ENCODE results near the gene OTUB1.
"Not testable (repeated sequence)": the region's sequence is repeated elsewhere in the genome, so short reads cannot be mapped to it uniquely, and the experiment has no call there.

OTUB1 gene

DNA sequence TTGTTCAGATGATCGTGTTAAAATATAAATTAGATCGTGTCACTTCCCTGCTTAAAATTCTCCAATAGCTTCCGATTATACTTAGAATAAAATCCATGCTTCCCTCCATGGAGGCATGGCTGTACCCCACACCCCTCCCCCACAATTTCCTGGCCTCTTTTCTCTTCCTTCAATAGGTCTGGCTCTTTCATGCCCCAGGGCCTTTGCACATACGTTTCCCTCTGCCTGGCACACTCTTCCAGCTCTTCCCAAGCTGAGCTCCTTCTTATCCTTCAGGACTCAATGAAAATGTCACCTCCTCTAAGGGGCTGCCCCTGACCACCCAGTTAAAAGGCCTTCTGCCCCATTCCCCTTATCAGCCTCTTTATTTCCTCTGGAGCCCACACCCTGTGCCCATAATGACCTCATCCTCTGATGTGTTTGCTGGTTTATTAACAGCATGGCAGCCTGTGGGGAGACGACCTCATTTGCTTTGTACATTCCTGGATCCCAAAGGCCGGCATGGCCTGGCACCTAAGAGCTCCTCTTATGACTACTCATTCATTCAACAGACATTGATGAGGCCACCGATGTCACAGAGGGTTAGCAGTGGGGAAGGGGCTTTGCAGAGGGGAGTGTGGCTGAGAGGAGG is 40.5 kb downstream of the OTUB1 start:
- no peak for DNase-seq

DNA sequence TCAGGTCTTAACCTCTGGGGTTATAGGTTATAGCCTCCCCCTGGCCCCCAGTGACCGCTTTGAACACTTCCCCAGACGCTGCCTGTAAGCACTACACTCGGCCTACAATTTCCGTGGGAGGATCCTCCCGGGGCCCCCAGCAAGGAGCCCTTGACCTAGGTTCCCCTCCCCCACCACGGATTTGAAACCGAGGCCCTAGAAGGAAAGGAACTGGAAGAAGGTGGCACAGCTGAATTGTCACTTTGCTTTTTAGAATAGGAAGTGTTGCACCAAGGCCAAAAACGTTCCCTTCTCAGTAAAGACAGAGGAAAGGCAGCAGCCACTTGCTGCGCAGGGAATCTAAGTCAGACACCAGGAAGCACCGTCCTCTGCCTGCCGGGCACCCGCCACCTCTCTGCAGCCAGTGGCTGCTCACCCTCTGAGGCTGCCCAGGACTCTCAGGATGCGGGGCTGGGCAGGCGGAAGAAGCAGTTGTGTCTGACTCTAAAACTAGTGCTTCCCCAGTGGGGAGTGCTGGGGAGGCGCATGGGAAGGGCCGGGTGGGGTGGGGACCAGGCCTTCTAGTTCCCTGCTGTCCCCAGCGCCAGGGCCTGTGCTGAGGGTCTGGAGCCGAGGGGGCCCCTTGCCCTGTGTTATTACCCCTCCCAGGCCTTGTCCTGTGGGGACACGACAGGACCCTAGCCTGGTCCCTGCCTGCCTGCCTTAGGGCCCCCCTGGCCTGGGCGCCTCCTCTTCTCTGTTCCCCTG is 41.6 kb downstream of the OTUB1 start:
- DNase-seq, result no peak

DNA sequence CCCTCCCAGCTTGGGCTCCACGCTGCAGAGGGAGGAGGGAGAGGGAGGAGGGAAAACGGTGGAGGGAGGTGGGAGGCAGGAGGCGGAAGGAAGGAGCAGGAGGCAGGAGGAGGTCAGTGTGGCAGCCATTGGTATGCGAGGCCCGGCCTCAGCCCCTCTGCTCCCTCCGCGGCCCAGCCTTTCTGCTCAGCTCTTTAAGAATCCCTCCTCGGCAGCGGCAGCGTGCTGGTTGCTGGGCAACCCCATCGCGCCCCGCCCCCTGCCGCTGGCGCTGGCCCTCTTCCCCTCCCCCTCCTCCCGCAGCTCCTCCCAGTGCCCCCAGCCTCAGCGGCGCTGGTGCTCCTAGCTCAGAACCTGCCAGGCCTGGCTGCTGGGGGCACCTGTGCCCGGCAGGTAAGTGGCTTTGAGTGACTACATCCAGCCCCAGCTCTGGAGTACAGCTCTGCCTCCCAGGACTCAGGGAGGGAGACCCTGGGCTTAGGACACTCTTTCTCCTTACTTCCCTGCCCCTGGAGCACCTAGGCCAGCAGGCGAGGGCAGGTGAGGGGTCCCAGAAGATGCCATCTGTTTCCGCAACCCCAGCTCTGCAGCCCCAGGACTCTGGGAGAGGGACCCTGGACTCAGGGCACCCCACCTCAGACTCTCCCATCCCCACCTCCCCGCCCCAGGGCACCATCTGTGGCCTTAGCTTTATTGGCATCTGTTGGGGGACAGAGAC is 42.3 kb downstream of the OTUB1 start:
- DNase-seq, result no peak

DNA sequence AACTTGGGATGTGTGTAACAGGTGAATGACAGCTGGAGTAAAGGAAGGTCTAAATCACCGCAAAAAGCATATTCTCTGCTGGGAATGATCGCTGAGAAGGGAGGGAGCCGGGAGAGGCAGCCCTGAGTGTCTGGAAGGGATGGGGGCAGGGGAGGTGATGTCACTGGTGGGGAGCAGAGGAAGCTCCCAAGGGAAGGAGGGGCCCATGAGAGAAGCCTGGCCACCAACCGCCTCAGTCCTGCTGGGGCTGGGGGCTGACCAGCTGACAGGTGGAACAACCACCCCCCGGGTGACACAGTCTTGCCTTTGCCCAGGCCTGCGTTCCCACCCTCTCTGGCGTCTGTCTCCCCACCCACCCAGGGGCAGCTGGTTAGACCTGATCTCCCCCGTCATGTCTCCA is 43.5 kb downstream of the OTUB1 start:
- DNase-seq, result no peak

DNA sequence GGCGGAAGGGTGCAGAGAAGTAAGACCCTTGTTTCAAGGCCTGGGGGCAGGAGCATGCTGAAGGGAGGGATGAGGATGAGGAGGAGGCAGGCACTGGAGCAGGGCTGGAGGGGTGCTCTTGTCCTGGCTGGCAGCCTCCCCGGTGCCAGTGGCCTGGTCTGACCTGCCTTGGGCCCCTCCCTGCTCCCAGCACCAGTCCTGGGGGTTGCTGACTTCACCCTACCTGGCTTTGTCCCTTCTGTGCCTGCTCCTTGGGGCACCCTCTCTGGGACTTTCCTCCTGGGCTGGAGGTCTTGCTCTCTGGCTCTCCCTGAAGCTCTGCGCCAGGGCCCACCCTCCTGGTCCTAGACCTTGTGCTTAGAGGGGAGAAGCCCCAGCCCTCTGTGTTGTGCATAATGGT is 44.8 kb downstream of the OTUB1 start:
- DNase-seq, result no peak

DNA sequence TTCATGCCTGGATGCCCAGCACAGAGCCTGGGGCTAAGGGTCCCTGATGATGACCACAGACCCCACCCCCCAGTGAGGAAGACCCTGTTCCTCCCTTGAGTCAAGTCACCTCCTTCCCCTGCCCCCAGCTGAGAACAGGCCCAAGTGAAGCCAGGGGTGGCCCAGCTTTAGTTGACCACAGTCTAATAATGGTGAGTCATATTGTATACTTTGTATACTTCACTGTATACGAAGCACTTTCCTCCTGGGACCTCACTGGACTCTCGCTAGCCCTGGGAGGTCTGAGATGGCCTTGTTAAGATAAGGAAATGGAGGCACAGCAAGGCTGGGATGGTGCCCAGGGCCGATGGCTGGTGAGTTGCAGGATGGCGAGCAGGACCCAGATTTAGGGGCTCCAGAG is 45.8 kb downstream of the OTUB1 start:
- DNase-seq, result no peak

DNA sequence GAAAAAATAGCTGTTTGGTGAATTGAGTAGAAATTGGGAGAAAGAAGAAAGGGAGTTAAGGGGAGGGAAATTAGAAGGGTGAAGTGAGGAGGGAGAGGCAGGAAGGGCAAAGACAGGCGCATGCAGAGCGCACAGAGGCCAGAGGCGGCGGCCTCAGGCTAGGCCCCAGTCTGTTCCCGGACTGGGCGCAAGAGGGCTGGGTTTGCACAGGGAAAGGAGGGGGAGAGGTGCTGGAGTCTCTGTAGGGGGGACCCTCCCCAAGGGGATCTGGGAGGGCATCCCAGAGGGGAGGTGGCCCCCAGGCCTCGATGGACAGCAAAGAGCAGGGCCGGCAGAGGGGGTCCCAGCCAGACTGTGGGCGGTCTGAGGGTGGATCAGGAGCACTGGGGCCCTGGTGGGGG is 48.2 kb downstream of the OTUB1 start:
- no peak for DNase-seq

DNA sequence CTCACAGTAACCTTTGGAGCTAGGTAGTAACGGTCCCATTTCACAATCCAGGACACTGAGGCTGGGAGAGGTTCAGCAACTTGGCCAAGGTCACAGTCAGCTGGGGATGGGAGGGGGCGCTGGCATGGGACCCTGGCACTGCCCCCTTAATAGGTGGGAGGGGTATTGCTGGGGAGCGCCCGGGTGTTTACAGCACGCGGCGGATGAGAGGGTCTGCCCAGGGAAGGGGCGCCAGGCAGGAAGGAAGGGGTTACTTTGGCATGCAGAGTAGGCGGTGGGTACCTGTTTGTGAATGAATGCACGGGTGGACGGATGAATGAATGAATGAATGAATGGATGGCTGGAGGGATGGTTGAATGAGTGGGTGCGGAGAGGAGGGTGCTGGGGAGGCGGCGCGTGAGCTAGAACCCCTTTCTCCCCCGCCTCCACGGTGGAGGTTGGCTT is 48.9 kb downstream of the OTUB1 start:
- no peak for DNase-seq

DNA sequence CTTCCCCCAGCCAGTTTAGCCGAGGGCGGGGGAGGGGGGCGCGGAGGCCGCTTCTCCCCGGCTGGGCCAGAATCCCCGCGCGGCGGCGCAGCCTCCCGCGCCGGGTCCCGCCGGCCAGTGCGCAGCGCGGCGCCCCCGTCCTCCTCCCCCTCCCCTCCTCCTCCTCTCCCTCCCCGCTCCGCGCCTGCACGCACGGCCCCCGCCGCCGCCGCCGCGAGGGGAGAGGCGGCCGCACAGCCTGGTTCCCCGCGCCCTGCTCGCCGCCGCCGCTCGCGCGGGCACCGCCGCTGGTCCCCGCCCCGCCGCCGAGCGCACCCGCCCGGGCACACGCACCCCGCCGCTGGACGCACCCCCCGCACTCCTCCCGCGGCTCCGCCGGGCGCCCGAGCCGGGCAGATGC is 49.3 kb downstream of the OTUB1 start, which contains the start of gene FLRT1:
Gene FLRT1 (plus strand): TSS at position 356 of the 400 bp plus-strand sequence. CDS start 80,337 bp downstream, outside the sequence.
- no peak for DNase-seq

DNA sequence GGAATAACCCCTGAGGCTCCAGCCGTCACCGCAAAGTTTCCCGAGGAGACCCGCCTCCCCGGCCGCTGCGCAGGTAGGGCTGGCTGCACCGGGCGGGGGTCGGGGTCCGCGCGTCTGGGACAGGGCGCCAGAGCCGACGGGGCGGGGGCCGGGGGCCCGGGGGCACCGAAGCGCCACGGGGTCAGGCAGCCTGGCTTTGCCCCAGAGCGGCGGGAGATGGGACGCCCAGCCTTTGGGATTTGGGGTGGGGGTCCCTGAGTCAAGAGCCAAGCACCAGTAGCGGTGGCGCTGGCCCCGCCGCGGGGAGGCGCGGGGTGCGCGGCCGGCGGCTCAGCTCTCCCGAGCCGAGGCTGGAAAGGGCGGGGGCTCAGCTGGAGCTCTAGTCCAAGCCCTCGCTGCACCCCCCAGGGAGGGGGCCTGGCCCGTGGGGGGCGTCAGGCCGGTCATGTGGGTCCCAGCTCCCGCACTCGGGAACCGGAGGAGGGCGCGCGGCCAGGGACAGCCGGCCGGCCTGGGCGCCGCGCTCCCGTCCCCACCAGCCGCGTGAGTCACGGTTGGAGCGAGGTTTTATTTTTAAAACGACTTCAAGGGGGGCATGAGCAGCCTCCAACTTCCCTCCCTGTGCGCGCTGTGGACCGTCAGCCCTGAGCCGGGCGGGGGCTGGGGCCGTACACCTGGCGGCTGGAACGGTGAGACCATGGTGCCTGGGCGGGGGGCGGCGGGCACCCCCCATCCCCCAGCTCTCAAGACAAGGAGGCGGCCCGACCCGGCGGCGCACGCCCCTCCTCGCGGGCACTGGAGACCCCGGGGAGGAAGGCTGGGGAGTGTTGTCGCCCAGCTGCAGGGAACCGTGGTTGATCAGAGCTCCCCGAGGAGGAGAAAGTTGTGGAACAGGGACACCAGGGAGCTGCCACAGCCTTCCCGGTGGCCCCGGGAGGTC is 50.1 kb downstream of the OTUB1 start:
- DNase-seq, result no peak

DNA sequence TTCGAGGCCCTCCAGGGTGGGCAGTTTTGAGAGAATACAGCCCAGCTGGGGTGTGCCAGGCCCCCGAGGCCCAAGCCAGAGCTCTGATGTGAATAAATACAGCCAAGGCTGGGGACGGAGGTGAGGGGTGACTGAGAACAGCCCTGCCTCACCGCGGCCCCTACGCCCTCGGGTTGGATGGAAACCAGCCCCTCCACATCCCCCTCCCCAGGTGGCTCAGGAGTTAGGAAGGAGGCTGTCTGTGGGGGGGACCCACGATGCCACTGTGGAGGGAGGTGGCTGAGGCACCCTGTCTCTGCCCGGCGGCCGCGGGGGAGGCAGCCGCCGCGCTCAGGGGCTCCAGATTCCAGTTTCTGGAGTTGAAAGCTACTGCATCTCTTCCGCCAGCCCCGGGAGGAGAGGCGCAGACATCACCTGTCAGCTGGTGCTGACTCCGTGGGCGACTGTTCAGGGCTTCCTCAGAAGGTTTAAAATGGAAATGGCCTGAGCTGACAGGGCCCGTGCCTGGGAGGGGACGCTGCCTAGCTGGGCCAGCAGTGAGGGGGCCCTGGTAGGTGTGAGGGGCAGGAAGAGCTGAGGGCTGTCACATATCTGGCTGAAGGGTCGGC is 50.9 kb downstream of the OTUB1 start:
- no peak for DNase-seq

DNA sequence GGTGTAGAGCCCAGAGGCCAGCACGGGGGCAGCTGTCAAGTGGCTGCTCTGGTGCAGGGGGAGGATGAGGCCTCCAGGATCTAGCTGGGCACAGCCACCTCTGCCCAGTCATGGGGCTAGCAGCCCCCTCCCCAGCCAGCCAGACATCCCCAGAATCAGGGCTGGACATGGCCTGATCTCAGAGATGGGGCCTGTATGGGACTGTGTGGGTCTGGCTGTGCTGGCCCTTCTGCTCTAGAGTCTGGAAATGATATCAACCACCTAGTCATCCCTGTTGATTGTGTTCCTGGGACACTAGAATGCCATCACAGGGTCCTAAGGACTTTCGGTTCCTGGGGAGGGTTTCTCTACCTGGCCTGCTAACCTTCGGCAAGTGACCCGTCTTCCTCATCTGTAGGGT is 52.3 kb downstream of the OTUB1 start:
- no peak for DNase-seq

DNA sequence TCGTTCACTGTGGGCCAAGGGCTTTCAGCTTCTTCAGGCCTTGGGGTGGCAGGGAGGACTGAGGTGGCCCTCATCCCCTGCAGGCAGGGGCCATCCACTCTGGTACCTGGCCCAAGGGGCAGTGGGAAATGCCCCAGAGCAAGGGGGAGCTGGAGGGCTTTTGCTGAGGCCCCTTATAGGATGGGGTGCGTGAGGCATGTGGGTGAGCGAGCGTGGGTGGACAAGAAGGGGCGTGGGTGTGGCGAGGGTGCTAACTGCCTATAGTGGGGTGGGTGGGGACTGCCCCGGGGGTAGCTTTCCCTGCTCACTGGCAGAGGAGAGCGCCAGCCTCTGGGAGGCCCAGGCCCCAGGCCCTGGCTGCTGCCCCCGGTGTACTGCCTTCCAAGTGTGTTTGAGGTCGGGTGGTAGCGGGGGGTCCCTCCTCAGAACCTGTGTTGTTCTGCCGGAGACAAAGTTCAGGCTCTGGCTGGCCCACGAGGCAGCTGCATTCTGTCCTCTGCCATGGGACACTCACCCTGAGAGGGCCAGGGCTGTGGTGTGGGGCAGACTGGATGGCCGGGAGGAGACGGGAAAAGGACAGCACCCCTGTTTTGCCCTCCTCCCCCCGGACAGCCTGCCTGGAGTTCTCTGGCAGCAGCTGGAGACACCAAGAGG is 52.9 kb downstream of the OTUB1 start:
- no peak for DNase-seq

DNA sequence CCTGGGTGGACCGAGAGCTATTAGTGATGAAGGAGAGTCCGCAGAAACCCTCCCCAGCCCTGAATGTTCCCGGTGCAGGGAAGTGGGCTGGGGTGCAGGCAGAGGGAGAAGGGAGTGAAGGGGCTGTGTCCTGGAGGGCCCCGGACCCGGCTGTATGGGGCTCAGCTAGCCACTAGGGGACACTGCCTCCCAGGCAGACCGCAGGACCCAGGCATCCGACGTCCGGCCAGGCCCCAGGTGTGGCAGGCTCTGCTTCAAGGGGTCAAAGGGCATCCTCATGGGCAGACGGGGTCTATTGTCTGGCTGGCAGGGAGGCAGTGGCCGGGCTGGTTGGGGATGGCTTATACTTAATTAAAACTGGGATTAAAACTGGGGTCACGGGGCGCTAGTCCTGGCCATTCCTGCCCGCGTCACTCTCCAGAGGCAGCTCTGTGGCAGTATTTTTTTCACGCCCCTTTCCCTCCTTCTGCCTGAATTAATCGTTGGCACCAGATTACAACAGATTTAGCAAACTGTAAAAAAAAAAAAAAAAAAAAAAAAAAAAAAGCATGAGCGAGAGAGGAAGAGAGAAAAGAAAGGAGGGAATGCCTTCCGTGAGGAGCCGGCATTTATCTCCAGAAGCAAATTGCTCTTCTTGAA is 54.6 kb downstream of the OTUB1 start:
- DNase-seq, result no peak

DNA sequence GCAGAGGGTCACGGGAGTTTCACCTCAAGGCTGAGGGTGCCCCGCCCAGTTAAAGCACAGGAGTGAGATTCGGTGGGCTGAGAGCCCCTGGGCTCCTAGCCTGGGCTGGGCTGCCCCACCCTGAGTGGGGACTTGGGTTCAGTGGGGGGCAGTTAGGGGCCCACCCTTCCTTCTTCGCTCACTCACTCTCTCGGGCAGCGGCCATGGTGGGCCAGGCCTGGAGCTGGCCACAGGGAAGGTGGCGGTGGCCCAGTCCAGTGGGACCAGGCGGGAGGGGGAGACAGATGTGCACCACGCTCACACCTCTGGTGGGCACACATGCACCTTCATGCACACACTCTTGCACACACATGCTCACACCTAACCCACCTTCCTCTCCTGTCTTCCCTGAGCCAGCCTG is 55.6 kb downstream of the OTUB1 start:
- no peak for DNase-seq

DNA sequence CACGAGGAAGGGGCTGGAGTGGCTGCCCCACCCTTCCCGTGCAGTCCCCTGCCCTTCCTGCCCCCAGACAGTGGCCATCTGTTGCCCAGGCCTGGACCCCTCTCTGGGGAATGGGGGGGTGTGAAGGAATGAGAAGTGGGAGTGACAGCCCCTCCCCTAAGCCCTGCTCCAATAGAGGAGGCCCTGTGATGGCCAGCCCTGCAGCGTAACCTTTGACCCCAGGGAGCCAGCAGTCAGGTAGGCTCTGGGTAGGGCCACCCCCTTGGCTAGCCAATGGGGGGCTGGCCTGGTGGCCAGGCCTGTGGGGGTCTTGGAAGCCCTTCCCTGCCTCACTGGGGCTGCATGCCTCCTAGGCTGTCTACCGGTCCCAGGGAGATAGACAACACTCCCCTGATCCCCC is 56.1 kb downstream of the OTUB1 start:
- no peak for DNase-seq

DNA sequence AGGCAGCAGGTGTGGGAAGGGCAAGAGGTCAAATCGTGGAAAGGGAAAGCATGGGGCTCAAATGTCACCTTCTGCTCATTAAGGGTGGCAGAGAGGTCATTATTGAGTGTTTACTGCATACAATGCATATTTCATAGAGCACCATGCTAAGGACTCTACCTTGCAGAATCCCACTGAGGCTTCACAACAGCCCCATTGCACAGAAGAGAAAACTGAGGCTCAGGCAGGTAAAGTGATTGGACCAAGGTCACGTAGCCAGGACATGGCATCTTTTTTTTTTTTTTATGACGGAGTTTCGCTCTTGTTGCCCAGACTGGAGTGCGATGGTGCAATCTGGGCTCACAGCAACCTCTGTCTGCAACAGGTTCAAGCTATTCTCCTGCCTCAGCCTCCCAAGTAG is 57.3 kb downstream of the OTUB1 start:
- no peak for DNase-seq

DNA sequence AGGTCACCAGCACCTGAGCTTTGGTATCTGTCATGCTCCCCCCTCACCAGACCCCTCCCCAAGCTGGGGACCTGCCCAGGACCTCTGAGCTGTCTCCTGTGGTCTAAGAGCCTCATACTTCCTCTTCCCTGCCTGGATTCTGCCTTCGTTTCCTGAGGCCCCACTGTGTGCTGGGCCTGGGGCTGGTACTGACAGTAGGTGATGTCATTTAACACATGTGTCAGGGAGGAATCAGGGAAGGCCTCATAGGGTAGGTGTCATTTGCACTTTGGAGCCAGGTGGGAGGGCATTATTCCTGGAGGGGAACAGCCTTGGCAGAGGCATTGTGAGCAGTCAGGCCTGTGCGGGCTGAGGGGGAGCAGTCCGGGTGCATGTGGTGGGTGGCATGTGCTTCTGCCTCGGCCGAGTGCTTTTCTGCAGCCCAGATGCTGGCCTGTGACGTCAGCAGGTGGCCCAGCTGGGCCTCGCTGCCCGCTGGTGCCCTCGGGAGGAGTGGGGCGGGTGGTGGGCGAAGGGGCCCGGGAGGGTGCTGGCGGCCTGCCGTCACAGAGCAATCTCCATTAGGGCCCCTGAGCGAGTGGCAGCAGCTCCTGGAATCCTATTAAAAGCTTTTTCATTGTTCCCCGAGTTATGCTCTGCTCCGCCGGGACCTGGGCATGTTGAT is 58.6 kb downstream of the OTUB1 start:
- no peak for DNase-seq

DNA sequence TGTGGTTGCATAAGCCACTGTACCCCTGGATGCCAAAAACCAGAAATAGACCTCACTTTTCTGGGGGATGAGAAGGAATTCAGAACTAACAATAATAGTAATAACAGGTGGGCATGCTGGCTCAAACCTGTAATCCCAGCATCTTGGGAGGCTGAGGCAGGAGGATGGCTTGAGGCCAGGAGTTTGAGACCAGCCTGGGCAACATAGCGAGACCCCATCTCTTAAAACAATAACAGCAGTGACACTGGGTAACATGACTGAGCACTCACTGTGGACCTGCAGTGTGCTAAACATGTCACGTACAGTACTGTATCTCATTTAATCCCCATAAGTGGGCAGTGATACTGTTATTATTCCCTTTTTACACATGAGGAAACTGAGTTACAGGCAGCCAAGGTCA is 59.5 kb downstream of the OTUB1 start:
- DNase-seq, result no peak

DNA sequence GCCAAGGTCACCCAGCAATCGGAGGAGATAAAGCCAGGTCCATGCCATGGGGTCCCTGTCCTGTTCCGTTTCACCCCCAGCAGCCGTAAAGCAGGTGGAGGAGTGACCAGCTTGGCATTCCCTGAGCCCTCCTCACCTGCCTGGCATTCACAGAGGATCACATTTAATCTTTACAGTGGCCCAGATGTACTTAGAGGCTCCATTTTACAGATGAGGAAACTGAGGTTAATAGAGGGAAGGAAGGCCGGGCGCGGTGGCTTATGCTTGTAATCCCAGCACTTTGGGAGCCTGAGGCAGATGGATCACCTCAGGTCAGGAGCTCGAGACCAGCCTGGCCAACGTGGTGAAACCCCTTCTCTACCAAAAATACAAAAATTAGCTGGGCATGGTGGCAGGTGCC is 61.1 kb downstream of the OTUB1 start:
- not testable (repeated sequence) for DNase-seq

Data from central memory CD4-positive, alpha-beta T cell (primary cell).